RKO (cell line): Measurements from ENCODE around the gene PRR30.

ENCODE experiments used
- DNase-seq: peaks from one replicate; pipeline ENCODE4 v3.0.0-alpha.2; 2016; ENCODE audit warnings: low spot score

The PRR30 gene

DNA sequence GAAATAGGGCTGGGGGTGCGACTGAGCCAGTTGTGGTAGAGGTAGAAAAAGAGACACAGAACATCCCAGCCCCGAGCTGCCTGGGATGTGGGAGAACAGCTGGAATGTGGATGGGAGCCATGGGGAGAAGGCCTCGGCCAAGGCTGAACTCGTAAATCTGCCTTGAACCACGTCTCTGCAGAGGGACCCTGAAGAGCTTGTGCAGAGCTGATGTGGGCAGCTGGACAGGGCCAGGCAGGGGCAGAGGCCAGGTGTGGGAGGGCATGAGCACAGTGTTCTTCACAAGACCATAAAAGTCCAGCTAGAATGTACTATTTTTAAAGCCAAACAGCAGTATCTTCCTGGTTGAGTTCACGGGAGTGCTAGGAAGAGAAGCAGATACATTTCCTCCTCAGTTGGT is 15.3 kb upstream of the PRR30 start:
- DNase-seq, result no peak

DNA sequence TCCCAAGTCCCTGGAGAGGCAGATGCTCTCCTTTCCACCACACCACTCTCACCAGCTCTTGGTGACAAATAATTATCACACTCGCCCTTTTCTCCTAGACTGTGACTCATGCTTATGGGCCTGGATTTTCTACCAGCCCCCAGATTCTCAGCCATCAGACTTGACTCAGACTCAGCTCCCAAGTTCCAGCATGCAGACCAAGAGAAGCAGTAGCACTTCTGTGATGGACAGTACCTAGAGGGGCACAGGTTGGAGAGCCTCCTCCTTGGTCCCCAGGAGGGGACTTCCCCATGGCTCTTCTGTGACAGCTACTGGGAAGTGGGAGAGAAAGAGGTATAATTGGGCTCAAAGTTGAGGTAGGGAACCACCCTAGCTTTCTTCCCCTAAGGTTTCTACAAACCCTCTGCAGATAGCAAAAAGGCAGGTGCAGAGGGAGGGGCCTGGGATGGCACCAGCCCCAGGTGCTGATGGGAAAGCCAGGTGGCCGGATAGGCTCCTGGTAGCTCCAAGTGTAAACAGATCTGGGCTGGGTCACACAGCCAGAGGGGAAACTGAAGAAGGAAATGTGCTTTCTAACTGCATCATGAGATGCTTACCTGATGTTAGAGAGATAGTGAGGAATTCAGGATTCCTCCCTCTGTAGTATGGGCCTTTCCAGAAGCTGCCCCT is 13.7 kb upstream of the PRR30 start:
- peak; percentile 53 for DNase-seq

DNA sequence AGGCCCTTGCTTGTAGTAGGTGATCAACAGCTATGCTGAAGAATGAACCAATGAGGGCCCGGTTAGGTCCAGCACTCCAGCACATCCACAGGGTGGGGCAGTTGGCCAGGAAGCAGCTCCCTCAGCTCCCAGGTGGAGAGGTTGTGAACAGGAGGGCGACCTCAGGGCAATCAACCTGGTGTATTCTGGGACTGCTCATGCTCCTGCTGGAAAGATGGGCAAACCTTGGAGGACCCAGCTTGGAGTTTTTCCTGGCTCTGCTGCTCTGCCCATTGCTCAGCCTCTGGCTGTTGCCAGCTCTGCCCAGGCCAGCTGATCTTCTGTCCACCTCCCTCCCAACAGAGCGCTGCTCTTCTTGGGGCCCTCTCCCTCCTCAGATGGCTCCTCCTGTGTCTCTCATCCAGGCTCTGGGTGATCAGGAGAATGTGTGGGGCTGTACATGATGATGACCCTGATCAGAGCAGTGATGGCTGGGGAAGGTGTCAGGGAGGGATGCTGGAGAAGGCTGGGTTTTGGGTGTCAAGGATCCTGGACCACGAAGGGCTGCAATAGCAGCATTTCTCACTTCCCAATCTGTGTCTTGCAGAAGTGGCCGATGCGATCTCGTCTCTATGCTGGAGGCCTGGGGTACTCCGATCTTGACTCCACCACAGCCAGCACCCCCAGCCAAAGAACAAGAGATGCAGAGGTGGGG is 13.0 kb upstream of the PRR30 start:
- DNase-seq, result no peak

DNA sequence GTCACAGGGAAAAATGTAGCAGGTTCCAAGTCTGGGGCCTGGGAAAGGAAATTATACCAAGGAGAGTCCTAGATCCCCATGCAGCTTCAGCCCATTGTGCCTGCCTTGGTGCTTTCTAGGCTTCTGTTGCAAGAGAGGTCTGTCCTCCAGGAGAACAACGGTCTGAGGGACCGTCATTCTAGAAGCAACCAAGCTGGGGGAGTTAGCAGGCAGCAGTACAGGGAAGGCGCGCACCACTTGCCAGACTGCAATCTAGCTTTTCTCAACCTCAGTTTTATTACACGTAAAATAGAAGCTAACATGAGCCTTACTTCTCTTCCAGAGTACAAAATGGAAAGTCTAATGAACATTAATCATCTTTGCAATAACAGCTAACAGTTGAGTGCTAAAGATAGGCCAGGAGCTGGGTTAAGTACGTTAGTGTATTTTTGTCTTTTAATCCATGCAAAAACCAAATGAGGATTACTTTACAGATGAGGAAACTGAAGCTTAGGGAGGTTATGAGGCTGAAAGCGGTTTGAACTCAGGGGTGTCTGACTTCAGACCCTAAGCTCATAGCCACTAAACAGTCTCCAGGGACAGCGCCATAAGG is 11.5 kb upstream of the PRR30 start:
- DNase-seq, result no peak

DNA sequence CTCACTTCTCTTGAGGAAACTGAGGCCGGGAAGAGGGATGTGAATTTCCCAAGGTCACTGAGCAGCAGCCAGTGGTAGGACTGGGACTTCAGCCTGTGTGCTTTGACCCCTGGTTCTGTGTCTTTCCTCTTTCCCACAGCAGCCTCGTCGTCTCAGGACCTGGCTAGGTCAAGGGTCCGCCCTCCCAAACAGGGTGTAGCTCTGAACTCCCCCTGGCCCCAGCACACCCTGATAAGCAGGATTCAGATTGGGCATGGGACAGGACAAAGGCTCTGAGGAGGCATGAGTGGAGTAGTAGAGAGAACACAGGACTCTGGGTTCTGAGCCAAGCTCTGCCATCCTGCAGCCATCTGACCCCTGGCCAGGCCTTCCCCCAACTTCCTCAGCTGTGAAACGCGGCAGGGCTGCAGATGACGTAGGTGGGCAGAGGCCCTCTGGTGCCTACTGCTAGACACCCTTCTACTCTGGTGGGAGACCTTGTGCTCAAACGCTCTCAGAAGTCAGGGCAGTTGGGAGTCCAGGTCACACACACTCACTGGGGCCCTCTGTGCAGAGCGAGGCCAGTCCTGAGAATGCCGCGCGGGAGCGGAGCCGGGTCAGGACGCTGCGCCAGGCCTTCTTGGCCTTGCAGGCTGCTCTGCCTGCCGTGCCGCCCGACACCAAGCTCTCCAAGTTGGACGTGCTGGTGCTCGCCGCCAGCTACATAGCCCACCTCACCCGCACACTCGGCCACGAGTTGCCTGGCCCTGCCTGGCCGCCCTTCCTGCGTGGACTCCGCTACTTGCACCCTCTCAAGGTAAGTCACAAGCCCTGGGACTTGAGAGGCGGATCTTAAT is 10.6 kb upstream of the PRR30 start:
- no peak for DNase-seq

DNA sequence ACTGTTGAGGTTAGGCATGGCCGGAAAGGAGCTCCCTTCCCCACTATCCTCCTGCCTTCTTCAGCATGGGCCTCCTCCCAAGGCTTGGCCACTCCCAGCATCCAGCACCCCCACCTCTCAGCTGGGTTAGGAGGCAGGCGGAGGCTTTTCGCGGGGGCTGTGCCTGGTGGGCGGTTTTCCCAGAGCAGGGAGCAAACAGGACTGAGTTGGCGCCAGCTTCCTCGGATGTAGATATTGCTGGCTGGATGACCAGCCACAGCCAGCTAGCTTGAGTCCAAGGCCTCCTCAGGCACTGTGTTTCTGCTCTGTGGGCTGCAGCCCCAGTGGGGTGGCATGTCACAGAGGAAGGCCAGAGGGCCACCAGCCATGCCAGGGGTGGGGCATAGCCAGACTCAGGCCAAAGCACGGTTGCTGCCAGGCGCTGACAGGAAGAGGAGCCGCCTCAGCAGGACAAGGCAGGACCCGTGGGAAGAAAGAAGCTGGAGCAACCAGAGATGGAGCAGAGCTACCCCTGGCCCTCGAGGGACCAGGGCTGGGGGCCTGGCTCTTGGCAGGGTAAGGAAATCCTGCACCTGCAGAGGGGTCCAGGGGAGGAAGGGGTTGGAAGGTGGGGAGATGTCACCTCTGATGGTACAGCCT is 9.7 kb upstream of the PRR30 start, which contains the start of gene TCF23:
TSS of gene TCF23 (plus strand) at position 204 of the 639 bp plus-strand sequence. CDS start at position 334, 130 bp downstream.
- DNase-seq, result no peak

DNA sequence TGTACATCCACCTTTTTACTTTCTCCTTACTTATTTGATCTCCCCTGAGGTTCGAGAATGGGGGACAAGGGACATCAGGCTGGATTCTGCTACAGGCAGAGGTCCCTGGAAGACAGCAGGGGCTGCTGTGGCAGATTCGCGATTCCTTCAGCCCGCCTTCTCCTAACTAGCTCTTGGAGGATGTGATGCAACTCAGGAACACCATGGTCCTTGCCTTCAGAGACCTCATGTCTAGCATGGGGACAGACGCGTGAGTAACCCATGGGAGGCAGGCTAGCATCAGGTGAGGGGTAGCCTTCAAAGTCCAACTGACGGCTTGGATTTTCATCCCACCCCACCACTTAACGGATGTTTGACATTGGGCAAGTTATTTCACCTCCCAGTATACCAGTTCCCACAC is 8.7 kb upstream of the PRR30 start:
- DNase-seq, result no peak

DNA sequence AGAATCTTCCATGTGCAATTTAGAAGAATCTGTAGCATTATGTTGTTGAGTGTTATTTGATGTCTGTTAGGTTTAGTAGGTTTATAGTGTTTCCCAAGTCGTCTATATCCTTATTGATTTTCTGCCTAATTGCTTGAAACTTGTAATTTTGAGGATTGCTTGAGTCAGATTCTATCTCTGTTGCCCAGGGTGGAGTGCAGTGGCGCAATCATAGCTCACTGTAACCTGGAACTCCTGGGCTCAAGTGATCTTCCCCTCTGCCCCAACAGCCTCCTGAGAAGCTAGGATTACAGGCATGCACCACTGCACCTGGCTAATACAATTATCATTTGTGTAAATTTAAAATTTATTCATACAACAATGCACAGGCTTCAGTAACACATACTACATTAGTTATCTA is 6.5 kb upstream of the PRR30 start:
- DNase-seq, result no peak

DNA sequence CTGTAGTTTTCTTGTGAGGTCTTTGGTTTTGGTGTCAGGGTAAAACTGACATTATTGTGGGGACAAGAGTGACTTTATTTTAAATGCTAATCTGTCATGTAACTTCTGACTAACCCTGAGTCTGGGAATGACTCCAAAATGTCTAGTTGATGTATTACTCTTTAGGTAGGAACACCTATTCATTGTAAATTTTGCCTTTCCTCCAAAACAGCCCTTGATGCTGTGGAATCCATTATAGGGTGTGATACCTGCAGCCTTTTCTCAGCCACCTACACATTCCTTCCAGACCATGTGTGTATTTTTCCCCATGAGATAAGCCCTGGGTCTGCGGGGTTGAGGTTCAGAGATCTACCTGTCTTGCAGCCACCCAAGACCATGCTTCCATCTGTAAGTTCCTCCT is 4.1 kb upstream of the PRR30 start:
- DNase-seq, result no peak

DNA sequence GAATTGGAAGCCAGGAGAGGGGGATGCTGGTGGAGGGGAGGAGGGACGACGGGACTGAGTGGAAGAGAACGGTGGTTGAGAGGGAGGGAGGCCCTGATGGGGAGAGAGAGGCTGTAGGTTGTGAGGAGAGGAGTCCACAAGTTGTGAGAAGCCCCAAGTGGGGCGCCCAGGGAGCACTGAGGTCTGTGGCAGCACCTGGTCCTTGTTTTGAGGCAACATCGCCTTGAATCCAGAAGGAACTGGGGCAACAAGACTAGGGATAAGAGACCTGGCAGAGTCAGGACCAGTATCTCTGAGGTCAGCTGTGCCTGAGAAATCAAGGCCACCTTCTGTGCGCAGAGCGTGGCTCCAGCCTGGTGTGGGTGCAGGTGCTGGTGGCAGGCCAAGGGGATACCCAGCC is 1.1 kb downstream of the PRR30 start:
- DNase-seq, result no peak

DNA sequence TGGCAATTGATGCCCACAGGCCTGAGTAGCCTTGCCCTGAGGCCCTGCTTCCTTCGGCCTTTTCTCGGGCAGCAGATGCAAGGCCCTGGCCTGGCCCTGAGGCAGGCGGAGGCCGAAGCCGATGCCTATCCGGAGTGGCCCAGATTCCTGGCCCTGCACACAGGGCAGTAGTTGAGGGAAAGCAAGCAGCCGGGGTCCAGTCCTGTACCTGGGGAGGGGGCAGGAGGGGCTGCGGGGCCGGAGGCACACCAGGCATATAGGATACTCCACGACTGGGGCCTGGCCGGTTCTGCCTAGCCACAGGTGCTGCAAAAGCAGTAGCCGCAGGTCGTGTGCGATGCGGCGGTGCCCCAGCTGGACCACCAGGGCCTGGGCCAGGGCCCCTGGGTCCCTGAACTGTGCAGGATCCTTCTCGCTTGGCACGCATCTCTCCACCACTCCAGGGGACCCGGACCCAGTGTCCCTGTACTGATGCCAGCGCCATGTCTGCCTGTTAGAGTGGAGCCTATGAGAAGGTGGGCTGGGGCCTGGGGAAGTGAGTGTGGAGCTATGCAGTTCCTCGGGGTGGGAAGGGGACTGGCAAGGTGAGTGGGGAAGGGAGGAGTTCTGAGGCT is 1.8 kb downstream of the PRR30 start:
- no peak for DNase-seq

DNA sequence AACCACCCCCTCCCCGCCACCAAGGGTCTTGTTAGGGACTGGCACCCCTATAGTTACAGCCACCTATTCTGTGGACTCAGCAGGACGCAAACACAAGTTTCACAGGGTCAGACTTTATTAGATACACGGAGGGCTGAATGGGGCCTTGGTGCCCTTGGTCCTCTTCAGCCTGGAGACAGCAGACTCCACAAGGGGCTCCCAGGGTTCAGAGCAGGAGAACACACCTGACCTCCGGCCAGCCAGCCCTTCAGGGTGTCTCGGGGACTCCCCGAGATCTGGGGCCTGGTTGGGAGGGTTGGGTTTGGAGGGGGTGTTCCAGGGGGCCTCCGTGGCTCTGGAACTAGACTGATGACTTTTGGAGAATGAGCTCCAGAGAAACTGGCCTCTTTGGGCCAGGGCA is 2.5 kb downstream of the PRR30 start:
- no peak for DNase-seq

DNA sequence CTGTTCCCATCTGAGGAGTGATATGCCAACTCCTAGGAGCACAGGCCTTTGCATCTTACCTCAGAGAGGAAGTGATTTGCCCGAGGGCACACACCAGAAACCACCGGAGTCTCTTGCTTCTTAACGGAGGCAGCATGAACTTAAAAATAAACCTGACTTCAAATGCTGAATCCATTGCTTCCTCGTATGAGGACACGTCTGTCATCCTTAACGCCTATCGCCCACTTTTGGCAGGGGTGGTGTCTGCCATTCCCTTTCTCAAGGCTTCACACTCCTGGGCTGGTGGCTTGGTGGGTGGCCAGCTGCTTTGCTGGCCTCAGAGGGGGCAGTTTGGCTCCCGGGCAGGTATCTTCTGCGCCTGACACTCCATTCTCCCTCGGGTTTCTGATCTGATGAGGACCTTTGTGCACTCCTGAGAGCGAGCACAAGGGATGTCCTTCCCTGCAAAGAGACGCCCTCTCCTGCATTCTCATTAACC is 3.7 kb downstream of the PRR30 start:
- DNase-seq, result no peak

DNA sequence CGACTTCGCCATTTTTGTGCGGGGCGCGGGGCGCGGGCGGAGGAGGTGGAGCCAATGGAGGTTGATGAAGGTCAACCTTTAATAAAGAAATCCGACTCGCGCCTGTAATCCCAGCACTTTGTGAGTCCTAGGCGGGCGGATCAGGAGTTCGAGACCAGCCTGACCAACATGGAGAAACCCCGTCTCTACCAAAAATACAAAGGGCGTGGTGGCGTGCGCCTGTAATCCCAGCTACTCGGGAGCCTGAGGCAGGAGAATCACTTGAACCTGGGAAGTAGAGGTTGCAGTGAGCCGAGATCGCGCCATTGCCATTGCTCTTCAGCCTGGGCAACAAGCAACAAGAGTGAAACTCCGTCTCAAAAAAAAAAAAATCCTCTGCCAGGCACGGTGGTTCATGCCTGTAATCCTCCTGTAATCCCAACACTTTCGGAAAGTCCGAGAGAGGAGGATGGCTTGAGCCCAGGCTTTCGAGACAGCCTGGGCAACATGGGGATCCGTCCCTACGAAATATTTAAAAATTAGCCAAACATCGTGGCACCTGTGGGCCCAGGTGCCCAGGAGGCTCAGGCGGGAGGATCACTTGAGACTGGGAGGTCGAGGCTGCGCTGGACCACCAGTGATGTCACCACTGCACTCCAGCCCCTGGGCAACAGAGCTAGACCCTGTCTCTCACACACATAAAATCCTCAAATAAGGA is 4.3 kb downstream of the PRR30 start:
- no peak for DNase-seq

DNA sequence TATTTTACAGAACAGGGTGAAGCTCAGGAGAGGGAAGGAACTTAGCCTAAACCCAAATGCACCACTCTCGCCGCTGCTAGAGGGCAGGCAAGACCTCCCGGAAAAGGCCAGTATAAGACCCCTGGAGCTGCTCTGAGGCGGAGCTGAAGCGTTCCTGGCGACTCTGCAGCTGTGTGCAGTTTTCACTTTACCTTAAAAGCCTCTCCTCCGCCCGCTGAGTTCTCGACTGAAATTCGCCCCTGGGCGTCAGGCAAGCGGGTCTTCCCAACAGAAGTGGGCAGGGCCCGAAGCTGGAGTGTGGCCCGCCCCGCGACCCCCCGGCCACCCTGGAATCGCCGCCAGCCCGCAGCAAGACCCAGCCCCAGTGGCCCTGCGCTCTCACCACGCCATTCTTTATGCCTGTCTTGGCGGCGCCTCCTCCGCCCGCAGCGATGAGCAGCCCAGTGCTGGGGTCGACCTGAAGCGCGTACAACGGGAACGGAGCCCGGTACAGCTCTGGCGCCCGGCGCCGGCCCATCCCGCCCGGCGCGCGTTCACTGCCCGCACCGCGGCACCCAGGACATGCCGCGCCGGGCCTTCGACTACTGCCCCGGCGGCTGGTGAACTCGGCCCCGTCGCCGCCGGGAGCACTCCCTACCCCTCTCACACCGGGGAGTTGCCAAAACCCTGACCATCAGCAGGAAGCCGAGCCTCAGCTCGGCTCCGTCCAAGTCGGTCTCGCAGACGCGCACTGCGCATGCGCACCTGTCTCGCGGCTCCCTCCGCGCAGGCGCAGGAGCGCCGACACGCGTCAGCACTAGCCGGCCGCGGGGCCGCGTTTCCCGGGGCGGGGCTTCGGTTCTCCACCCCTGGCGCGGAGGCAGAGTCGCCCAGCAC is 5.1 kb downstream of the PRR30 start, which contains the start of gene PREB:
TSS of gene PREB (minus strand) at position 732 of the 876 bp plus-strand sequence. CDS start at position 517, 215 bp downstream.
- DNase-seq, result peak; percentile 95

DNA sequence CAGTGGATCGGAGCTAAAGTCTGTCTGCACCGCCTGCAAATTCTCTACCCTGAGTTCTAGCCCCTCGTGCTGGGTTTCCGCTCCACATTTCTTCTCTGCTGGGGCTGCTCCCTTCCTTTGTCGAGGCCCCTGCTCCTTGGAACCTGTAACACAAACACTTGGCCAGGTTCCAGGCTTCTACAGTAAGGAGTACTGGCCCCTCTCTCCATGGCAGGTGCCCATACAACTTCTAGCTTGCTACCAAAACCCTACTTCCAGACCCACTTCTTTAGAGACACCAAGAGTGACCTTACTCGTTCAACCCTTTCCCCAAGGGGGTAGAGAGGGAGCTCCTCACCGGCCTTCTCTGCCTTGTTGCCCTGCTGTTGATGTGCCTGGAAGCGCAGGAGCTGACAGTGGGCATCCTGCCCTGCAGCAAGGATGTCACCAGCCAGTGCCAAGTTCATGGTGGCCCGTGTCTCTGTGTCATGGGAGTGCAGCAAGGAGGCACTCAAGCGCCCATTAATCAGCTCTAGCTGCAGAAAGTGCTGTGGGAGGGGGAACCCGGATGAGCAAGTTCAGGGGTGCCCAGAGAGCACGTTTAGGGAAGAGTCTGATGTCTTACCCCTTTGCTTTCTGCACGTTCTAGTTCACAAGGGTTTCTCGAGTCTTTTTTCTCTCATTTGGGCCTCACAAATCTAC is 5.9 kb downstream of the PRR30 start:
- DNase-seq, result peak; percentile 58

DNA sequence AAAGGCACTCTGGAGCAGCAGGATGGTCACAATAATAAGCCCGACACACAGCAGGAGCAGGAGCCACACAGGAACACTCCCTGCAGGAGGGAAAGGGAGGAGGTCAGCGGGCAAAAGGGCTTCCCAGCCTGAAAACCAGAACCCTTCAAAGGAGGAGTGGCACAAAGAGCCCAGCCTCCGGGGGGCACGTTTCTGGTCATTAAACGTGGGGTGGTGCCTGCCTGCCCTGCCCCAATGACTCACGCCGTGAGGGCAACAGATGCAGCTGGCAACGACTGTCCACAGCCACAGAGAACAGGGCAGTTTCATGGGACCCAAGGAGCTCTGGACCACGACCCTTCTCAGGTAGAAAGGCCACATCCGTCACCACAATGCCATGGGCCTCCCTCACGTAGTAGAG is 7.8 kb downstream of the PRR30 start:
- DNase-seq, result no peak

DNA sequence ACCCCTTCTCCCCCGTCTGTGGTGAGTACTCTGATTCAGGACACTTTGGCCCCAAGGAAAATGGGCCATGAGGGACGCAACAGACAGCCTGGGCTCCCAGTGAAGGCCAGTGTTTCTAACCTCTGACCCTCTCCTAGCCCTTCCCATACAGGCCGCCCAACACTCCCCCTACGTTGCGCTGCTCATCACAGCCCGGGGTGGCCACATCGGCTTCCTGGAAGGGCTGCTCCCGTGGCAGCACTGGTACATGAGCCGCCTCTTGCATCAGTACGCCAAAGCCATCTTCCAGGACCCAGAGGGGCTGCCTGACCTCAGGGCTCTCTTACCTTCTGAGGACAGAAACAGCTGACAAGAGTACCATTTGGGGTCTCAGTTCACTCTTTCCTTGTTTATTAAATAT is 8.8 kb downstream of the PRR30 start:
- DNase-seq, result no peak
